Panc1 (cell line): ENCODE results near the gene SLC5A2.

Experiments
- CTCF ChIP-seq: fragments of 450-650 bp; IDR thresholded peaks from 2 replicates; pipeline ENCODE4 v1.5.1; 2017; ENCODE audit warnings: mild to moderate bottlenecking
- POLR2AphosphoS5 ChIP-seq: IDR thresholded peaks from 2 replicates; pipeline ENCODE4 v1.6.1; 2012; ENCODE audit warnings: mild to moderate bottlenecking, low read depth, low read length, moderate library complexity
- SIN3A ChIP-seq: IDR thresholded peaks from 2 replicates; pipeline ENCODE4 v1.6.1; 2012; ENCODE audit warnings: low read depth, mild to moderate bottlenecking, low read length, moderate library complexity, borderline replicate concordance; ENCODE audit not compliant: insufficient read depth

GRCh38 chr16:31456988-31457360, 25.9 kb upstream of the SLC5A2 start:
- TF ChIP-seq SIN3A (no peak), CTCF (no peak), POLR2AphosphoS5 (no peak)
